Measurements from ENCODE around the gene PRPF19. TPM values are rescaled to one million over a fixed set of nuclear protein-coding genes. Genes with fewer than 3 reads are reported as not detected.

The PRPF19 gene
- total RNA-seq, 2 experiments from 2014 or later: 120 to 153 TPM

GRCh38 chr11:60844045-60844869, 62.1 kb downstream of the PRPF19 start:
- Histone ChIP-seq H3K9me3 (ENCODE audit: low read length) (no peaks in the 10 kb centered on the region), H3K27ac (ENCODE audit: low read depth, low read length, poor library complexity, severe bottlenecking) (no peak overlapping the region), H3K9me2 (ENCODE audit: insufficient read depth, low read length) (no peaks in the 10 kb centered on the region), H3K79me2 (ENCODE audit: insufficient read depth, low read depth, low read length) (peaks cover 54% of the 10 kb centered on the region), H3K36me3 (ENCODE audit: insufficient read depth, low read length) (peaks cover 49% of the 10 kb centered on the region), H4K20me1 (ENCODE audit: insufficient read depth, low read length) (peaks cover 16% of the 10 kb centered on the region), H3K4me3 (ENCODE audit: low read depth, low read length, poor library complexity, severe bottlenecking) (peak overlapping the region; percentile 81), H3K4me2 (ENCODE audit: low read length) (peak overlapping the region; percentile 98), H2AFZ (ENCODE audit: low read length) (no peak overlapping the region), H3K4me1 (ENCODE audit: insufficient read depth, low read length, poor library complexity, severe bottlenecking) (peaks cover 23% of the 10 kb centered on the region)
- intact Hi-C loops (cut with micrococcal nuclease; ENCODE audit: unreplicated experiment): no loop called here
- no peak for TF ChIP-seq EZH2phosphoT487 (IDR thresholded peaks at IDR 0.05; ENCODE audit: borderline replicate concordance, low read depth, low read length)
- no peak for TF ChIP-seq CTCF (conservative IDR thresholded peaks at IDR 0.05; ENCODE audit: low read length)
- DNase-seq (ENCODE audit: low spot score): no peak
- CTCF ChIA-PET (ENCODE audit: unreplicated experiment): interaction anchor here (1.2 kb wide), 1 partner anchor 70 kb away, joined by 3 read pairs; the partner anchor contains the start of gene TMEM109
- POLR2A ChIA-PET: interaction anchor here (1.1 to 2.0 kb wide), 3 partner anchors 63 to 139 kb away, joined by 3 to 5 read pairs (median 3); partner anchors contain the start of gene TMEM109
- BruUV-seq (replicated peaks): no TSS peak

GRCh38 chr11:60842668-60843600, 63.5 kb downstream of the PRPF19 start:
- Histone ChIP-seq H3K36me3 (ENCODE audit: insufficient read depth, low read length) (peaks cover 36% of the 10 kb centered on the region), H3K9me2 (ENCODE audit: insufficient read depth, low read length) (no peaks in the 10 kb centered on the region), H2AFZ (ENCODE audit: low read length) (peak overlapping the region; percentile 84; the same call in 1 of the 2 replicates), H3K27ac (ENCODE audit: low read depth, low read length, poor library complexity, severe bottlenecking) (peak overlapping the region; percentile 29), H3K4me3 (ENCODE audit: low read depth, low read length, poor library complexity, severe bottlenecking) (peak overlapping the region; percentile 81), H4K20me1 (ENCODE audit: insufficient read depth, low read length) (peaks cover 16% of the 10 kb centered on the region), H3K9me3 (ENCODE audit: low read length) (no peaks in the 10 kb centered on the region), H3K79me2 (ENCODE audit: insufficient read depth, low read depth, low read length) (peaks cover 54% of the 10 kb centered on the region), H3K4me2 (ENCODE audit: low read length) (peak overlapping the region; percentile 98), H3K4me1 (ENCODE audit: insufficient read depth, low read length, poor library complexity, severe bottlenecking) (peaks cover 23% of the 10 kb centered on the region)
- ChIA-PET CTCF (ENCODE audit: unreplicated experiment) (interaction anchor here (0.6 to 1.2 kb wide), 3 partner anchors 13 to 72 kb away, joined by 3 read pairs; partner anchors contain the start of gene TMEM109), POLR2A (interaction anchor here (0.5 to 2.0 kb wide), 8 partner anchors 23 to 347 kb away, joined by 3 to 5 read pairs (median 3); partner anchors contain the start of gene TMEM109)
- no TSS peak for BruUV-seq (replicated peaks)
- DNase-seq (ENCODE audit: low spot score): no peak
- intact Hi-C loops (cut with micrococcal nuclease; ENCODE audit: unreplicated experiment): loop anchor here (1.0 kb wide), 1 partner anchor 63 kb away; the partner anchor contains the start of gene PRPF19
- TF ChIP-seq CTCF (conservative IDR thresholded peaks at IDR 0.05; ENCODE audit: low read length) (no peak), EZH2phosphoT487 (IDR thresholded peaks at IDR 0.05; ENCODE audit: borderline replicate concordance, low read depth, low read length) (no peak)

Measured in OCI-LY7 (cell line).